KOPT-K1 (cell line): ENCODE results near the gene CNKSR1.

ENCODE experiments used
- H3K27ac ChIP-seq: fragments of 200-600 bp; sonication (generic); 2 replicates; pipeline ENCODE4 v1.5.1; 2016; ENCODE audit warnings: antibody characterized with exemption, mild to moderate bottlenecking, low read depth, low read length; ENCODE audit not compliant: poor library complexity, severe bottlenecking
- H3K36me3 ChIP-seq: fragments of 200-600 bp; sonication (generic); 2 replicates; pipeline ENCODE4 v1.5.1; 2017; ENCODE audit warnings: antibody characterized with exemption, mild to moderate bottlenecking, low read length, moderate library complexity; ENCODE audit not compliant: insufficient read depth
- H3K9me3 ChIP-seq: fragments of 200-600 bp; sonication (generic); 2 replicates; pipeline ENCODE4 v1.5.1; 2017; ENCODE audit warnings: antibody characterized with exemption, low read length, mild to moderate bottlenecking; ENCODE audit not compliant: insufficient read depth, poor library complexity, severe bottlenecking

Gene CNKSR1

GRCh38 chr1:26156285-26157038, 20.8 kb upstream of the CNKSR1 start:
- no peak overlapping the region for H3K27ac ChIP-seq
- no peaks in the 10 kb centered on the region for H3K36me3 ChIP-seq
- no peaks in the 10 kb centered on the region for H3K9me3 ChIP-seq

- H3K9me3 ChIP-seq, result no peaks in the 10 kb centered on the region
- no peak overlapping the region for H3K27ac ChIP-seq
- H3K36me3 ChIP-seq, result no peaks in the 10 kb centered on the region
Measured at GRCh38 chr1:26158271-26158907, 18.9 kb upstream of the CNKSR1 start.

GRCh38 chr1:26158908-26159742, 18.2 kb upstream of the CNKSR1 start, which contains the start of gene FAM110D:
FAM110D (plus strand) TSS chr1:26159079; CDS start chr1:26161292, 2,213 bp downstream.
- Histone ChIP-seq H3K36me3 (no peaks in the 10 kb centered on the region), H3K27ac (no peak within 1 kb of the TSS), H3K9me3 (no peaks in the 10 kb centered on the region)

- Histone ChIP-seq H3K27ac (no peak overlapping the region), H3K9me3 (no peaks in the 10 kb centered on the region), H3K36me3 (no peaks in the 10 kb centered on the region)
Measured at GRCh38 chr1:26159743-26160039, 17.6 kb upstream of the CNKSR1 start.

GRCh38 chr1:26160527-26161414, 16.5 kb upstream of the CNKSR1 start:
- H3K9me3 ChIP-seq, result no peaks in the 10 kb centered on the region
- no peak overlapping the region for H3K27ac ChIP-seq
- H3K36me3 ChIP-seq, result no peaks in the 10 kb centered on the region

GRCh38 chr1:26161415-26162219, 15.7 kb upstream of the CNKSR1 start:
- no peak overlapping the region for H3K27ac ChIP-seq
- H3K36me3 ChIP-seq, result no peaks in the 10 kb centered on the region

GRCh38 chr1:26162220-26162709, 15.0 kb upstream of the CNKSR1 start:
- Histone ChIP-seq H3K36me3 (no peaks in the 10 kb centered on the region), H3K9me3 (no peaks in the 10 kb centered on the region), H3K27ac (no peak overlapping the region)

More at GRCh38 chr1:26161415-26162219, 15.7 kb upstream of the CNKSR1 start:
- no peaks in the 10 kb centered on the region for H3K9me3 ChIP-seq

GRCh38 chr1:26163684-26164035, 13.6 kb upstream of the CNKSR1 start:
- H3K9me3 ChIP-seq, result no peaks in the 10 kb centered on the region
- H3K27ac ChIP-seq, result no peak overlapping the region
- H3K36me3 ChIP-seq, result no peaks in the 10 kb centered on the region

GRCh38 chr1:26164036-26164860, 13.0 kb upstream of the CNKSR1 start:
- no peaks in the 10 kb centered on the region for H3K9me3 ChIP-seq
- no peaks in the 10 kb centered on the region for H3K36me3 ChIP-seq
- H3K27ac ChIP-seq, result no peak overlapping the region

- Histone ChIP-seq H3K9me3 (no peaks in the 10 kb centered on the region), H3K27ac (no peak overlapping the region), H3K36me3 (no peaks in the 10 kb centered on the region)
Measured at GRCh38 chr1:26164861-26165842, 12.1 kb upstream of the CNKSR1 start.

GRCh38 chr1:26166719-26167281, 10.5 kb upstream of the CNKSR1 start:
- H3K36me3 ChIP-seq, result no peaks in the 10 kb centered on the region; the same call in 1 of the 2 replicates
- no peak overlapping the region for H3K27ac ChIP-seq
- H3K9me3 ChIP-seq, result no peaks in the 10 kb centered on the region
